ENCODE data around the gene HOXC6. TPM values are rescaled to one million over a fixed set of nuclear protein-coding genes. Genes with fewer than 3 reads are reported as not detected.

HOXC6 gene
- 0.16 and 0.43 TPM in 2 replicates for total RNA-seq

DNA sequence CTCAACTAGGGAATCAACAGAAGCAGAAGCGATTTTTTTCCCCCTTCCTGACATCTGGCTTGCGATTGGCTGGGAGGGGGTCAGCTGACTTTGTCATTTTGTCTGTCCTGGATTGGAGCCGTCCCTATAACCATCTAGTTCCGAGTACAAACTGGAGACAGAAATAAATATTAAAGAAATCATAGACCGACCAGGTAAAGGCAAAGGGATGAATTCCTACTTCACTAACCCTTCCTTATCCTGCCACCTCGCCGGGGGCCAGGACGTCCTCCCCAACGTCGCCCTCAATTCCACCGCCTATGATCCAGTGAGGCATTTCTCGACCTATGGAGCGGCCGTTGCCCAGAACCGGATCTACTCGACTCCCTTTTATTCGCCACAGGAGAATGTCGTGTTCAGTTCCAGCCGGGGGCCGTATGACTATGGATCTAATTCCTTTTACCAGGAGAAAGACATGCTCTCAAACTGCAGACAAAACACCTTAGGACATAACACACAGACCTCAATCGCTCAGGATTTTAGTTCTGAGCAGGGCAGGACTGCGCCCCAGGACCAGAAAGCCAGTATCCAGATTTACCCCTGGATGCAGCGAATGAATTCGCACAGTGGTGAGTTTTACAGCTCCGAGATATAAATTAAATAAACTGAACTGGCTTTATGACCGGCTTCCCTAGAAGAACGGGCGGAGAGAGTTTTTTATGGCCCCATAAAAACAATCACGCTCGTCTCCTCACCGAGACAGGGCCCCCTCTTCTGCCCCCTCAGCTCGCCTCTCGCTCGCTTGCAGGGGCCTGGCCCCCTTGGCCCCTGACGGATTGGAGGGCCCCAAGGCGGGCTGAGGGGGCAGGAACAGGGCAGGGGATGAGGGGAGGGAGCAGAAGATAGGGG lies at the start of gene HOXC6:
Gene HOXC6 (plus strand): TSS at position 127 of the 888 bp plus-strand sequence. CDS start 82 bp downstream, at position 209.

DNA sequence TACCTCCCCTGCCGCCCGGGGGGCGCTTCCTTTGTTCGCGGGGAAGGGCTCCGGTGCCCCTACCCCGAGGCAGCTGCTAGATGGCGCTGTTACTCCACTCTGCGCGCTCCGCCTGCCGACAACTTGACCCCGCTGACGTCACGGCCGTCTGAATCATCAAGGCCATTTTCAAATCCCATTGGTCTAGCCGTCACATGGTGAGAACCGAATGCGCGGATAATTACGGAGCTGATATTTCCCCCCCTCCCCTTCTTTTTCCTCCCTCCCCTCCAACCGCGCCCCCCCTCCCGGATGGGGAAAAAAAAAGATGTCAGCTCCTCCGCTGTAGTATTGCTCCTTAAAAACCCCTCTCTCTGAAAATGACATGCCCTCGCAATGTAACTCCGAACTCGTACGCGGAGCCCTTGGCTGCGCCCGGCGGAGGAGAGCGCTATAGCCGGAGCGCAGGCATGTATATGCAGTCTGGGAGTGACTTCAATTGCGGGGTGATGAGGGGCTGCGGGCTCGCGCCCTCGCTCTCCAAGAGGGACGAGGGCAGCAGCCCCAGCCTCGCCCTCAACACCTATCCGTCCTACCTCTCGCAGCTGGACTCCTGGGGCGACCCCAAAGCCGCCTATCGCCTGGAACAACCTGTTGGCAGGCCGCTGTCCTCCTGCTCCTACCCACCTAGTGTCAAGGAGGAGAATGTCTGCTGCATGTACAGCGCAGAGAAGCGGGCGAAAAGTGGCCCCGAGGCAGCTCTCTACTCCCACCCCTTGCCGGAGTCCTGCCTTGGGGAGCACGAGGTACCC lies 43.1 kb upstream of the HOXC6 start, which contains the start of gene HOXC10:
Gene HOXC10 (plus strand): TSS at position 246 of the 791 bp plus-strand sequence. CDS start 114 bp downstream, at position 360.

DNA sequence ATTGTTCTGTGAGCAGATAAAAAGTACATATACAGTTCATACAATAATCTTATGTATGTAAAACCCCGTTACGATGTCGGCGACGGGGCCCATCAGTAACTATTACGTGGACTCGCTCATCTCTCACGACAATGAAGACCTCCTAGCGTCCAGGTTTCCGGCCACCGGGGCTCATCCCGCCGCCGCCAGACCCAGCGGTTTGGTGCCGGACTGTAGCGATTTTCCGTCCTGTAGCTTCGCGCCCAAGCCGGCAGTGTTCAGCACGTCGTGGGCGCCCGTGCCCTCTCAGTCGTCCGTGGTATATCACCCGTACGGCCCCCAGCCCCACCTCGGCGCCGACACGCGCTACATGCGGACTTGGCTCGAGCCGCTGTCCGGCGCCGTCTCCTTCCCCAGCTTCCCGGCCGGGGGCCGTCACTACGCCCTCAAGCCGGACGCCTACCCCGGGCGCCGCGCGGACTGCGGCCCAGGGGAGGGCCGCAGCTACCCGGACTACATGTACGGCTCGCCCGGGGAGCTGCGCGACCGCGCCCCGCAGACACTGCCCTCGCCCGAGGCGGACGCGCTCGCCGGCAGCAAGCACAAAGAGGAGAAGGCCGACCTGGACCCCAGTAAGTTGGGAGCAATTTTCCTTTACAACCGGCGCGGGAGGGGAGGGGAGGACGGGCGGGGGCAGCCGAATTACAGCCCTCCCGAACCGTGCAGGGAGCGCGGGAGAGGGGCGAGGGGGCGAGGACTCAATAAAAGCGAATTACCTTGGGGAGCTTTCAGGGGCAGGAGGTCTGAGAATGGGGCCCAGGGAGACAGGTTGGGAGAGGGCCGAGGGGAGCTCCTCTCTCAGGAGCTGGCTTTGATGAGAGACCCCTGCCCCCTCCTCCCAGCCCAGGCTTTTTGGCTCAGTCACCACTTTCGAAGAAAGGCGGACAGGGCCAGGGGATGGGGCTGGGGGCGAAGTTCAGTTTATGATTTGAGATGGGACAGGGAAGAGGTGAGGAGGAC lies 27.8 kb upstream of the HOXC6 start, which contains the start of gene HOXC9:
Gene HOXC9 (plus strand): TSS at position 46 of the 999 bp plus-strand sequence. CDS start 28 bp downstream, at position 74.

DNA sequence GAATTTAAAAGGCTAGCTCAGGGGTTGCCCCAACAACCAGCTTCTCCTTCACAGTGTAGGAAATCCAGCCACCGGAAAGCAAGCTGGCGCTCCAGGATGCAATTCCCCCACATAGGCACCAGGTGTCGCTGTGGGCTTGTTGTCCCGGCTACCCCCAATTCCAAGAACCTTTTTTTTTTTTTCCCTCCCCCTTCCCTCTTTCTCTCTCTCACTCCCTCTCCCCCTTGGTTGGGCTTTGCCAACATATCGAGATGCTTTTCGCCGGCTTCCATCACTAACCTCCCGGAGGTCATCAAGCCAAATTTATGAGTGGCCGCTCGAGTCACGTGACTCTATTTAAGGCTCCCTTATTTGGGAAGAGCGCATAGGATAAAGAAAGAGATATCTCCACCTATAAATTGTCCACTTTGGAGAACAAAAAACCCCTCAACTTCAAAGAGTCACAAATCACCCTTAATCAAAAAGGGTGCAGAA lies 4.4 kb downstream of the HOXC6 start, which contains the start of gene HOXC5:
Gene HOXC5 (plus strand): TSS at position 424 of the 474 bp plus-strand sequence. CDS start 73 bp downstream, outside the sequence.

DNA sequence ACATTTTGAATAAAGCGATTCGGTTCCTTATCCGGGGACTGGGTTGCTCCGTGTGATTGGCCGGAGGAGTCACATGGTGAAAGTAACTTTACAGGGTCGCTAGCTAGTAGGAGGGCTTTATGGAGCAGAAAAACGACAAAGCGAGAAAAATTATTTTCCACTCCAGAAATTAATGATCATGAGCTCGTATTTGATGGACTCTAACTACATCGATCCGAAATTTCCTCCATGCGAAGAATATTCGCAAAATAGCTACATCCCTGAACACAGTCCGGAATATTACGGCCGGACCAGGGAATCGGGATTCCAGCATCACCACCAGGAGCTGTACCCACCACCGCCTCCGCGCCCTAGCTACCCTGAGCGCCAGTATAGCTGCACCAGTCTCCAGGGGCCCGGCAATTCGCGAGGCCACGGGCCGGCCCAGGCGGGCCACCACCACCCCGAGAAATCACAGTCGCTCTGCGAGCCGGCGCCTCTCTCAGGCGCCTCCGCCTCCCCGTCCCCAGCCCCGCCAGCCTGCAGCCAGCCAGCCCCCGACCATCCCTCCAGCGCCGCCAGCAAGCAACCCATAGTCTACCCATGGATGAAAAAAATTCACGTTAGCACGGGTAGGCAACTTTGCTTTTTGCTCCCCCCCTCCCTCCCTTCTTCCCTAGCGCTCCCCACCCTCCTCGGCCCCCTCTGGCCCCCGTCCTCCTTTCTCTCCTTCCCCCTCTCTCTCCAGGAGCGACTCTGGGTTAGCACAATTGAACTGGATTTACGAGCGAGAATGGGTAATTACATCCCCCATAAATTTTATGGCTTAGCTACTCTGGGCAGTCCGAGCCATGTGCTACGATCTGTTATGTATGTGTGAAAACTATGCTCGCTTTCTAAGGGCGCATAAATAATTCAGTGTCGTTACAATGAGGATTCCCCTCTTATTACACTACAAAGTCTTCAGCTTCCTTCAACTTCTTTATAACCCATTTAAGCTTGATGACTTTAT lies 25.8 kb downstream of the HOXC6 start, which contains the start of gene HOXC4:
Gene HOXC4 (plus strand): TSS at position 85 of the 991 bp plus-strand sequence. CDS start 88 bp downstream, at position 173.

Other genes with a start within 250 kb of the HOXC6 start
- not detected in 2 replicates for gene HOXC13, start 89.6 kb upstream of the HOXC6 start, total RNA-seq
- gene HOXC12, start 73.5 kb upstream of the HOXC6 start, total RNA-seq = not detected in 2 replicates
- not detected in 2 replicates for gene HOXC11, start 55.3 kb upstream of the HOXC6 start, total RNA-seq
- gene HOTAIR, start 53.5 kb upstream of the HOXC6 start, total RNA-seq = not detected in 2 replicates
- gene HOXC10, start 43.3 kb upstream of the HOXC6 start, total RNA-seq = not detected in 2 replicates
- 0.52 and 0.63 TPM in 2 replicates for gene HOXC9, start 28.3 kb upstream of the HOXC6 start, total RNA-seq
- 0.09 and 0.16 TPM in 2 replicates for gene HOXC8, start 19.5 kb upstream of the HOXC6 start, total RNA-seq
- 0.16 and 0.17 TPM in 2 replicates for gene HOXC5, start 4.6 kb downstream of the HOXC6 start, total RNA-seq
- gene HOXC4, start 25.4 kb downstream of the HOXC6 start, total RNA-seq = 0.16 TPM in 1 of 2 replicates, not detected in the other
- 16.5 and 21.8 TPM in 2 replicates for gene SMUG1, start 160.5 kb downstream of the HOXC6 start, total RNA-seq

Data from bronchial smooth muscle cell (primary cell).